Endothelial cell of umbilical vein (primary cell): ENCODE data around the gene TEX9.

Source experiments
- CTCF ChIP-seq, 2 donors: IDR thresholded peaks; 1 replicate in 1 of 2; 2 replicates in 1 of 2; pipeline ENCODE4 v1.5.1; 2011; ENCODE audit warnings: low read length in 2 of 2, mild to moderate bottlenecking in 2 of 2, moderate library complexity in 2 of 2, control low read depth in 1 of 2, inconsistent platforms in 1 of 2, low read depth in 1 of 2; ENCODE audit not compliant: insufficient read depth in 1 of 2; ENCODE audit errors: extremely low read depth in 1 of 2
- EZH2 ChIP-seq: IDR thresholded peaks from 2 replicates; pipeline ENCODE4 v1.6.1; 2012; ENCODE audit warnings: borderline replicate concordance, low read depth, mild to moderate bottlenecking, moderate library complexity, low read length, inconsistent platforms; ENCODE audit not compliant: severe bottlenecking
- FOS ChIP-seq: IDR thresholded peaks from 2 replicates; pipeline ENCODE4 v1.6.1; 2011; ENCODE audit warnings: mild to moderate bottlenecking, low read length, moderate library complexity, borderline replicate concordance; ENCODE audit not compliant: insufficient read depth
- MAX ChIP-seq: IDR thresholded peaks from 2 replicates; pipeline ENCODE4 v1.6.1; 2011; ENCODE audit not compliant: insufficient read depth, insufficient read length
- MYC ChIP-seq: IDR thresholded peaks from one replicate; pipeline ENCODE4 v1.6.1; 2011; ENCODE audit warnings: mild to moderate bottlenecking, low read depth, low read length
- POLR2A ChIP-seq: IDR thresholded peaks from 2 replicates; pipeline ENCODE4 v1.6.1; 2012; ENCODE audit warnings: low read depth, mild to moderate bottlenecking, control low read depth, low read length
- POLR2AphosphoS5 ChIP-seq: IDR thresholded peaks from 2 replicates; pipeline ENCODE4 v1.6.1; 2012; ENCODE audit warnings: low read depth, mild to moderate bottlenecking, control low read depth, low read length, moderate library complexity; ENCODE audit not compliant: insufficient read depth

- no peak for TF ChIP-seq MAX
- no peak for TF ChIP-seq CTCF (IDR thresholded peaks at IDR 0.05; ENCODE audit: extremely low read depth in 1 of 2, insufficient read depth in 1 of 2, low read depth in 1 of 2, low read length in 2 of 2)
- TF ChIP-seq EZH2 = no peak
- no peak for TF ChIP-seq POLR2A
- no peak for TF ChIP-seq POLR2AphosphoS5
- no peak for TF ChIP-seq MYC
- no peak for TF ChIP-seq FOS
Measured at GRCh38 chr15:56390739-56391267, 25.6 kb downstream of the TEX9 start.
